ENCODE measurements around the gene UCP2. TPM values are rescaled to one million over a fixed set of nuclear protein-coding genes. Genes with fewer than 3 reads are reported as not detected.

The UCP2 gene
- total and polyA plus RNA-seq, 10 of the 15 experiments (the other 5 are each of a cell fraction or from before 2014, with no cell fraction given), result 32.9 to 248 (median 154) TPM

- H2AFZ ChIP-seq (ENCODE audit: control insufficient read depth, low read depth, low read length), result peak overlapping the region; percentile 84
Observed at GRCh38 chr11:73983741-73984538, 1.3 kb upstream of the UCP2 start.

More at GRCh38 chr11:73983741-73984538, 1.3 kb upstream of the UCP2 start:
- BruUV-seq (replicated peaks), result TSS peak; percentile 93
- peaks cover 29% of the 10 kb centered on the region for H3K4me1 ChIP-seq (ENCODE audit: control insufficient read depth, insufficient read depth, low read length)
- ATAC-seq (no peak), FAIRE-seq (no peak), DNase-seq (ENCODE audit: low read depth, low spot score) (no peak)
- H4K20me1 ChIP-seq (ENCODE audit: control insufficient read depth, insufficient read depth), result no peaks in the 10 kb centered on the region
- H3K9me3 ChIP-seq (replicated peaks; ENCODE audit: control insufficient read depth, insufficient read depth, low read length), result no peaks in the 10 kb centered on the region
- H3K79me2 ChIP-seq (ENCODE audit: control insufficient read depth, insufficient read depth, low read length), result peaks cover 38% of the 10 kb centered on the region
- no peaks in the 10 kb centered on the region for H3K27me3 ChIP-seq (replicated peaks in 1 of 2; ENCODE audit: control insufficient read depth in 2 of 2, insufficient read depth in 2 of 2, low read length in 1 of 2)
- ChIA-PET SMC1A (ENCODE audit: uncharacterized antibody, unreplicated experiment) (interaction anchor here (0.6 to 5.5 kb wide), 5 partner anchors 7 to 129 kb away, joined by 3 to 49 read pairs (median 6); no protein-coding TSS in a partner anchor), RAD21 (ENCODE audit: unreplicated experiment) (interaction anchor here (4.9 kb wide), 1 partner anchor 8 kb away, joined by 47 read pairs; no protein-coding TSS in a partner anchor), CTCF (no interaction called here), POLR2A (interaction anchor here (1.5 kb wide), 1 partner anchor 11 kb away, joined by 3 read pairs; no protein-coding TSS in a partner anchor)
- peak overlapping the region; percentile 85 for H3K27ac ChIP-seq (ENCODE audit: control insufficient read depth, insufficient read depth)
- H3K4me2 ChIP-seq (ENCODE audit: control insufficient read depth, insufficient read depth), result peak overlapping the region; percentile 99
- H3K36me3 ChIP-seq (ENCODE audit: control insufficient read depth in 2 of 2, insufficient read depth in 2 of 2, low read length in 1 of 2), result no peaks in the 10 kb centered on the region
- H3K9ac ChIP-seq (ENCODE audit: control insufficient read depth, insufficient read depth, low read length), result peak overlapping the region; percentile 85
- in situ Hi-C loops (cut with MboI) (no loop called here), intact Hi-C loops (cut with micrococcal nuclease; ENCODE audit: unreplicated experiment) (loop anchor here (5.0 kb wide), 2 partner anchors 38 to 188 kb away; partner anchors contain the start of genes C2CD3 and PPME1)
- peak overlapping the region; percentile 79 for H3K4me3 ChIP-seq
- TF ChIP-seq SKIL (IDR thresholded peaks at IDR 0.05; ENCODE audit: low read depth, poor library complexity, severe bottlenecking) (no peak), TBL1XR1 (IDR thresholded peaks at IDR 0.05; ENCODE audit: low read depth, low read length) (no peak), STAT1 (conservative IDR thresholded peaks at IDR 0.05) (0 out of 2 replicates have a peak, but pooled peaks have one; percentile 23), MLLT1 (IDR thresholded peaks at IDR 0.05) (peak; percentile 88), SPI1 (IDR thresholded peaks at IDR 0.05; ENCODE audit: borderline replicate concordance, insufficient read depth, low read depth, low read length) (peak; percentile 66; the same call in 1 of the 2 replicates)
- WGBS (ENCODE audit: insufficient coverage, insufficient replicate concordance, low lambda C conversion rate, missing lambda C conversion rate), result 63% methylated on average over 18 of the region's 18 CpGs

Measured in GM12878 (cell line).